Activated T-helper 1 cell treated with anti-CD3 and anti-CD28 coated beads, Interleukin-2, amount 50 U/mL, for 16 hours (primary cell): ENCODE results near the gene MRPL20.

ENCODE experiments used
- DNase-seq, 2 donors: peaks; one replicate each; pipeline ENCODE4 v3.0.0-alpha.2; 2020; ENCODE audit warnings: low read depth in 1 of 2, low spot score in 1 of 2

The MRPL20 gene

GRCh38 chr1:1365875-1366698 is 41.0 kb downstream of the MRPL20 start:
- no peak for DNase-seq

- DNase-seq: no peak
Observed at GRCh38 chr1:1364266-1364665, 42.8 kb downstream of the MRPL20 start.

- DNase-seq: no peak
Observed at GRCh38 chr1:1361982-1362423, 45.1 kb downstream of the MRPL20 start.

- DNase-seq: no peak
Observed at GRCh38 chr1:1361233-1361981, 45.7 kb downstream of the MRPL20 start.

- no peak for DNase-seq
Observed at GRCh38 chr1:1360506-1361169, 46.5 kb downstream of the MRPL20 start.

- no peak for DNase-seq
Observed at GRCh38 chr1:1359664-1360468, 47.2 kb downstream of the MRPL20 start.

GRCh38 chr1:1359308-1359663 is 47.8 kb downstream of the MRPL20 start:
- no peak for DNase-seq

GRCh38 chr1:1358433-1359271 is 48.4 kb downstream of the MRPL20 start, which contains the start of gene MXRA8:
MXRA8 (minus strand) TSS chr1:1358555; CDS start chr1:1358504, 51 bp downstream.
- no peak for DNase-seq

GRCh38 chr1:1357871-1358432 is 49.1 kb downstream of the MRPL20 start:
- no peak for DNase-seq

- no peak for DNase-seq
Observed at GRCh38 chr1:1356796-1357401, 50.2 kb downstream of the MRPL20 start.

GRCh38 chr1:1356166-1356795 is 50.8 kb downstream of the MRPL20 start:
- no peak for DNase-seq

GRCh38 chr1:1355416-1355815 is 51.7 kb downstream of the MRPL20 start:
- DNase-seq: no peak

- DNase-seq: no peak
Observed at GRCh38 chr1:1354271-1355247, 52.5 kb downstream of the MRPL20 start.

- no peak for DNase-seq
Observed at GRCh38 chr1:1353389-1354151, 53.5 kb downstream of the MRPL20 start.

GRCh38 chr1:1352786-1353388 is 54.2 kb downstream of the MRPL20 start:
- no peak for DNase-seq
